Right lobe of liver (tissue), 4 donors: ENCODE data around the gene HLA-DMB.

ENCODE experiments used
- CTCF ChIP-seq, 4 donors: fragments of 200-600 bp in 3 of 4; fragments of 450-650 bp in 1 of 4; IDR thresholded peaks; one replicate each; pipeline versions ENCODE4 v1.5.1 to v1.8.0; 2016 to 2022; ENCODE audit warnings: antibody characterized with exemption in 4 of 4, mild to moderate bottlenecking in 2 of 4
- POLR2A ChIP-seq: fragments of 450-650 bp; IDR thresholded peaks from one replicate; pipeline ENCODE4 v1.6.1; 2017; ENCODE audit warnings: antibody characterized with exemption, mild to moderate bottlenecking
- donor health status: DM: no; HTN: no; CAD: no.
- donor health status: DM: no; HTN: no; CAD: no.
- donor health status: DM: no; HTN: yes; CAD: no.

GRCh38 chr6:32945108-32945760 is 4.4 kb upstream of the HLA-DMB start:
- no peak for TF ChIP-seq CTCF (IDR thresholded peaks at IDR 0.05)
- no peak for TF ChIP-seq POLR2A
